Lung (tissue), 12 donors: ENCODE data around the gene PPP1R14B. TPM values are rescaled to one million over a fixed set of nuclear protein-coding genes. Genes with fewer than 3 reads are reported as not detected.

Experiments
- ATAC-seq: fragments of 200-7000 bp; cut with Tn5 transposase; one replicate; pipeline ENCODE4 v1.9.1; 2020; ENCODE audit warnings: moderate number of reproducible peaks; ENCODE audit not compliant: insufficient read depth, low FRiP score
- DNase-seq, 3 donors: peaks; one replicate each; pipeline ENCODE4 v3.0.0-alpha.2; 2013 to 2017
- H3K27ac ChIP-seq, 2 donors: one replicate each; pipeline ENCODE4 v1.5.1; 2013; ENCODE audit warnings: mild to moderate bottlenecking in 2 of 2, moderate library complexity in 2 of 2, control low read depth in 1 of 2, inconsistent platforms in 1 of 2, low read depth in 1 of 2, low read length in 1 of 2
- H3K27me3 ChIP-seq, 3 donors: one replicate each; pipeline ENCODE4 v1.5.1; 2013; ENCODE audit warnings: low read length in 2 of 3; ENCODE audit not compliant: control insufficient read depth in 3 of 3, insufficient read depth in 3 of 3
- H3K36me3 ChIP-seq, 4 donors: one replicate each; pipeline ENCODE4 v1.5.1; 2013; ENCODE audit warnings: low read length in 4 of 4, mild to moderate bottlenecking in 1 of 4, moderate library complexity in 1 of 4; ENCODE audit not compliant: control insufficient read depth in 4 of 4, insufficient read depth in 4 of 4
- H3K4me1 ChIP-seq, 5 donors: one replicate each; pipeline ENCODE4 v1.5.1; 2013; ENCODE audit warnings: low read length in 5 of 5, mild to moderate bottlenecking in 2 of 5, moderate library complexity in 1 of 5; ENCODE audit not compliant: control insufficient read depth in 5 of 5, insufficient read depth in 5 of 5
- H3K4me3 ChIP-seq: one replicate; pipeline ENCODE4 v1.5.1; 2013; ENCODE audit warnings: mild to moderate bottlenecking, control low read depth, moderate library complexity
- H3K9ac ChIP-seq, 2 donors: one replicate each; pipeline ENCODE4 v1.5.1; 2013; ENCODE audit warnings: low read length in 2 of 2, control low read depth in 1 of 2; ENCODE audit not compliant: insufficient read depth in 1 of 2
- H3K9me3 ChIP-seq, 4 donors: one replicate each; pipeline ENCODE4 v1.5.1; 2013; ENCODE audit warnings: low read length in 3 of 4, mild to moderate bottlenecking in 1 of 4, moderate library complexity in 1 of 4; ENCODE audit not compliant: control insufficient read depth in 4 of 4, insufficient read depth in 3 of 4
- CTCF ChIP-seq: IDR thresholded peaks from 2 replicates; pipeline ENCODE4 v1.5.1; 2012; ENCODE audit warnings: mild to moderate bottlenecking; ENCODE audit errors: control extremely low read depth, extremely low read depth
- WGBS, 2 donors: extraction: QIAGEN DNeasy Blood & Tissue Kit; methylation state at CpG; one replicate each; pipeline ENCODE4 v1.1.7; 2013; 5-methylcytosine and 5-hydroxymethylcytosine counted together
- polyA plus RNA-seq, 2 donors: library from polyadenylated mRNA; stranded (reverse); fragments of 200-250 nt; gene quantifications; one replicate each; pipeline ENCODE4 v1.2.1, GENCODE V29; 2013
- total RNA-seq, 2 donors: library from RNA; depleted of rRNA in 1 of 2; stranded (reverse); fragments of >200 nt in 1 of 2; gene quantifications; one replicate each; pipeline ENCODE4 v1.2.1, GENCODE V29; 2014 to 2021
- donor health status: control.
- donor health status: control.
- donor health status: Bipolar disorder and iron deficiency.
- donor health status: healthy.
- donor health status: DM: yes; HTN: yes; CAD: no.

Gene PPP1R14B
- total and polyA plus RNA-seq, 4 donors, result 28.2 to 241 (median 152) TPM

GRCh38 chr11:64278576-64279190, 31.9 kb upstream of the PPP1R14B start:
- H3K9ac ChIP-seq, result no peak overlapping the region
- peak overlapping the region in 1 of 2 donors; percentile 6 for H3K27ac ChIP-seq
- H3K27me3 ChIP-seq, result no peaks in the 10 kb centered on the region
- peaks cover 0 to 5% (median 0%) of the 10 kb centered on the region in 5 donors for H3K4me1 ChIP-seq
- H3K9me3 ChIP-seq, result no peaks in the 10 kb centered on the region
- 87 to 93% methylated on average over 8 of the region's 8 CpGs for WGBS, 2 donors
- ATAC-seq (no peak), DNase-seq (no peak)
- no peak for TF ChIP-seq CTCF
- peaks cover 0 to 19% (median 10%) of the 10 kb centered on the region in 4 donors for H3K36me3 ChIP-seq
- no peak overlapping the region for H3K4me3 ChIP-seq

- no peak for TF ChIP-seq CTCF
- WGBS, 2 donors, result 79 to 85% methylated on average over 17 of the region's 17 CpGs
- Histone ChIP-seq H3K36me3 (peaks cover 0 to 17% (median 11%) of the 10 kb centered on the region in 4 donors), H3K9me3 (no peaks in the 10 kb centered on the region), H3K4me1 (peaks cover 0 to 7% (median 0%) of the 10 kb centered on the region in 5 donors), H3K27me3 (no peaks in the 10 kb centered on the region), H3K27ac (no peak overlapping the region), H3K9ac (no peak overlapping the region), H3K4me3 (no peak overlapping the region)
- DNase-seq (no peak), ATAC-seq (no peak)
These were observed 30.1 kb upstream of the PPP1R14B start for GRCh38 chr11:64276653-64277431.

GRCh38 chr11:64275841-64276240, 29.1 kb upstream of the PPP1R14B start:
- H3K4me1 ChIP-seq, result peaks cover 0 to 10% (median 0%) of the 10 kb centered on the region in 5 donors
- H3K36me3 ChIP-seq, result peaks cover 0 to 15% (median 8%) of the 10 kb centered on the region in 4 donors
- 95 to 100% methylated on average over 2 of the region's 2 CpGs for whole genome bisulfite sequencing, 2 donors
- no peak overlapping the region for H3K4me3 ChIP-seq
- ATAC-seq (no peak), DNase-seq (no peak)
- no peaks in the 10 kb centered on the region for H3K27me3 ChIP-seq
- H3K9me3 ChIP-seq, result no peaks in the 10 kb centered on the region
- H3K9ac ChIP-seq, result no peak overlapping the region
- H3K27ac ChIP-seq, result no peak overlapping the region
- no peak for TF ChIP-seq CTCF
